ENCODE data around the gene MRPS7.
A peak's percentile ranks its signal among the peaks of the same experiment; 100 is the strongest.
"Not testable (repeated sequence)": the region's sequence is repeated elsewhere in the genome, so short reads cannot be mapped to it uniquely, and the experiment has no call there.

Gene MRPS7

GRCh38 chr17:75288770-75289114, 27.1 kb downstream of the MRPS7 start:
- Histone ChIP-seq H3K27me3 (ENCODE audit: insufficient read depth, low read length) (no peaks in the 10 kb centered on the region), H3K27ac (ENCODE audit: low read depth, low read length, poor library complexity, severe bottlenecking) (peak overlapping the region; percentile 73), H3K4me3 (ENCODE audit: low read depth, low read length, poor library complexity, severe bottlenecking) (peak overlapping the region; percentile 71)

DNA sequence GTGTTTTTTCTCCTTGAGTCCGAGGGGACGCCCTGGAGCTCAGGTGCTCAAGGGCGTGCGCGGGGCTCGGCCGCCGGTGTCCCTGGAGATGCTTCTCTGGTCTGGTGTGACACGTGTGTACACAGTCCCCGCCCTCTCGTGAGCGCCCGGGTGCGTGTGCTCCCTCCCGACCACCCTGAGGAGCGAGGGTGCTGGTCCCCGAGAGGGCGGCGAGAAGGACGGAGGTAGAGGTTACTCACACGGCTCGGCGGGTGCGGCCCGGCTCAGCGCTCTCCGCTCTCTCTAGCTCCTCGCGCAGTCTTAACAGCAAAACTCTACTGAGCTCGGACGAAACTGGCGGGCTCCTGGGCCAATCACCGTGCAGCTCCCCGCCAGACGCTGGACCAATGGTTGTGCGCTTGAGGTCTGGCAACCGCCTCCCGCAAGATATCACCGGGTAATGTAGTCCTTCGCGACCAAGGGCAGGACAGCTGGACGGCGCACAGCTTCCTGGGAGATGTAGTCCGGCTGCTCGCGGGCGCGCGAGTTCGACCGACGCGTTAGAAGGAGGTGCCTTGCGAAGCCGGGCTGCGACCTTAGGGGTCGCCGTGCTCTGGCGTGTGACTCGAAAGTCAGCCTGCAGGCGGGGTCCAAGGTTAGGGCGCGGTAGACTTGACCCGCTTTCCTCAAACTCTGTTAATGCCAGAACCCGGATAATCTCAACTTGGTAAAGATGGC, 27.6 kb downstream of the MRPS7 start, which contains the start of gene SLC25A19:
TSS of gene SLC25A19 (minus strand) at position 319 of the 717 bp plus-strand sequence. CDS start 2,669 bp downstream, outside the sequence.
- H3K9ac ChIP-seq (ENCODE audit: low read length), result peak within 1 kb of the TSS; percentile 69
- peak within 1 kb of the TSS; percentile 83 for H3K27ac ChIP-seq (ENCODE audit: low read depth, low read length, poor library complexity, severe bottlenecking)
- H3K9me2 ChIP-seq (ENCODE audit: low read depth, low read length), result no peaks in the 10 kb centered on the region
- peaks cover 9% of the 10 kb centered on the region for H3K79me2 ChIP-seq (ENCODE audit: insufficient read depth, low read length)
- H3K4me2 ChIP-seq (ENCODE audit: low read length), result peak within 1 kb of the TSS; percentile 63
- H3F3A ChIP-seq (ENCODE audit: insufficient read depth, low read length), result peaks cover 4% of the 10 kb centered on the region; the same call in 1 of the 2 replicates
- peaks cover 31% of the 10 kb centered on the region for H3K36me3 ChIP-seq (ENCODE audit: insufficient read depth, low read length)
- no peaks in the 10 kb centered on the region for H3K9me3 ChIP-seq (ENCODE audit: low read length)
- H4K20me1 ChIP-seq (ENCODE audit: insufficient read depth, low read length), result no peaks in the 10 kb centered on the region
- H3K27me3 ChIP-seq (ENCODE audit: insufficient read depth, low read length), result no peaks in the 10 kb centered on the region
- peaks cover 26% of the 10 kb centered on the region for H3K4me1 ChIP-seq (ENCODE audit: insufficient read depth, low read length, severe bottlenecking)
- TF ChIP-seq, protein P1, sequence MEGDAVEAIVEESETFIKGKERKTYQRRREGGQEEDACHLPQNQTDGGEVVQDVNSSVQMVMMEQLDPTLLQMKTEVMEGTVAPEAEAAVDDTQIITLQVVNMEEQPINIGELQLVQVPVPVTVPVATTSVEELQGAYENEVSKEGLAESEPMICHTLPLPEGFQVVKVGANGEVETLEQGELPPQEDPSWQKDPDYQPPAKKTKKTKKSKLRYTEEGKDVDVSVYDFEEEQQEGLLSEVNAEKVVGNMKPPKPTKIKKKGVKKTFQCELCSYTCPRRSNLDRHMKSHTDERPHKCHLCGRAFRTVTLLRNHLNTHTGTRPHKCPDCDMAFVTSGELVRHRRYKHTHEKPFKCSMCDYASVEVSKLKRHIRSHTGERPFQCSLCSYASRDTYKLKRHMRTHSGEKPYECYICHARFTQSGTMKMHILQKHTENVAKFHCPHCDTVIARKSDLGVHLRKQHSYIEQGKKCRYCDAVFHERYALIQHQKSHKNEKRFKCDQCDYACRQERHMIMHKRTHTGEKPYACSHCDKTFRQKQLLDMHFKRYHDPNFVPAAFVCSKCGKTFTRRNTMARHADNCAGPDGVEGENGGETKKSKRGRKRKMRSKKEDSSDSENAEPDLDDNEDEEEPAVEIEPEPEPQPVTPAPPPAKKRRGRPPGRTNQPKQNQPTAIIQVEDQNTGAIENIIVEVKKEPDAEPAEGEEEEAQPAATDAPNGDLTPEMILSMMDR (IDR thresholded peaks at IDR 0.05; ENCODE audit: low read length), result peak; percentile 29
- TF ChIP-seq EZH2 (IDR thresholded peaks at IDR 0.05; ENCODE audit: borderline replicate concordance, low read length), result no peak
- no peak within 1 kb of the TSS for H2AFZ ChIP-seq (ENCODE audit: low read length)
- H3K4me3 ChIP-seq (ENCODE audit: low read depth, low read length, poor library complexity, severe bottlenecking), result peak within 1 kb of the TSS; percentile 71

More at GRCh38 chr17:75288770-75289114, 27.1 kb downstream of the MRPS7 start:
- no peaks in the 10 kb centered on the region for H4K20me1 ChIP-seq (ENCODE audit: insufficient read depth, low read length)
- H3K9me3 ChIP-seq (ENCODE audit: low read length), result no peaks in the 10 kb centered on the region
- H3K9ac ChIP-seq (ENCODE audit: low read length), result peak overlapping the region; percentile 69
- no peaks in the 10 kb centered on the region for H3F3A ChIP-seq (ENCODE audit: insufficient read depth, low read length)
- H2AFZ ChIP-seq (ENCODE audit: low read length), result no peak overlapping the region
- peaks cover 35% of the 10 kb centered on the region for H3K36me3 ChIP-seq (ENCODE audit: insufficient read depth, low read length)
- H3K9me2 ChIP-seq (ENCODE audit: low read depth, low read length), result no peaks in the 10 kb centered on the region
- H3K4me1 ChIP-seq (ENCODE audit: insufficient read depth, low read length, severe bottlenecking), result peaks cover 26% of the 10 kb centered on the region
- peaks cover 9% of the 10 kb centered on the region for H3K79me2 ChIP-seq (ENCODE audit: insufficient read depth, low read length)
- TF ChIP-seq, protein P1 (IDR thresholded peaks at IDR 0.05; ENCODE audit: low read length), result no peak
- TF ChIP-seq EZH2 (IDR thresholded peaks at IDR 0.05; ENCODE audit: borderline replicate concordance, low read length), result no peak
- peak overlapping the region; percentile 63 for H3K4me2 ChIP-seq (ENCODE audit: low read length)

DNA sequence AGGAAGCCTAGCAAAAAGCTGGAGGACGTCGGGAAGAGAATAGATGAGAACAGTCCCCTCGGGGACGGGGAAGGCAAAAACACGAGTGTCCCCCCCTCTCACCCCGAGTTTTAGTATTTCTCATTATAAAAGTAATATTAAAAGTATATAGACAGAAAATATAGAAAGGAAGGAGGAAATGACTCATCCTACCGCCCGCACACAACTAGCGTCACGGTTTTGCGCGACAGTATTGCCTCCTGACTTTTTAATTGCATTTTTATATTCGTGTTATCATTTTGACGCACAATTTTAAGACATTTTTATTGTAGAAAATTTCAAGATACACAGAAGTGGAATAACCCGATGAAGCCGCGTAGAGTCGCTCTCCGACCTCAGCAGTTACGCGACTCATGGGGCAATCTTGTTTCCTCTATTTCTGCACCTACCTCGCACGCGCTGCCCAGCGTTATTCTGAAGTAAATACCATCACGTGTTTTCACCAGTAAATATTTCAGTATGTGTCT, 28.2 kb downstream of the MRPS7 start:
- H4K20me1 ChIP-seq (ENCODE audit: insufficient read depth, low read length), result no peaks in the 10 kb centered on the region
- H3K4me1 ChIP-seq (ENCODE audit: insufficient read depth, low read length, severe bottlenecking), result peaks cover 26% of the 10 kb centered on the region
- peaks cover 9% of the 10 kb centered on the region for H3K79me2 ChIP-seq (ENCODE audit: insufficient read depth, low read length)
- H3K9me3 ChIP-seq (ENCODE audit: low read length), result no peaks in the 10 kb centered on the region
- TF ChIP-seq, protein P1 (IDR thresholded peaks at IDR 0.05; ENCODE audit: low read length), result peak; percentile 51
- TF ChIP-seq EZH2 (IDR thresholded peaks at IDR 0.05; ENCODE audit: borderline replicate concordance, low read length), result no peak
- peaks cover 25% of the 10 kb centered on the region for H3K36me3 ChIP-seq (ENCODE audit: insufficient read depth, low read length)
- peak overlapping the region; percentile 61 for H3K4me2 ChIP-seq (ENCODE audit: low read length)
- H2AFZ ChIP-seq (ENCODE audit: low read length), result no peak overlapping the region
- peak overlapping the region; percentile 58 for H3K9ac ChIP-seq (ENCODE audit: low read length)
- peak overlapping the region; percentile 71 for H3K4me3 ChIP-seq (ENCODE audit: low read depth, low read length, poor library complexity, severe bottlenecking)
- H3K27me3 ChIP-seq (ENCODE audit: insufficient read depth, low read length), result no peaks in the 10 kb centered on the region
- H3K9me2 ChIP-seq (ENCODE audit: low read depth, low read length), result no peaks in the 10 kb centered on the region
- peaks cover 5% of the 10 kb centered on the region; the same call in 1 of the 2 replicates for H3F3A ChIP-seq (ENCODE audit: insufficient read depth, low read length)
- H3K27ac ChIP-seq (ENCODE audit: low read depth, low read length, poor library complexity, severe bottlenecking), result peak overlapping the region; percentile 83

DNA sequence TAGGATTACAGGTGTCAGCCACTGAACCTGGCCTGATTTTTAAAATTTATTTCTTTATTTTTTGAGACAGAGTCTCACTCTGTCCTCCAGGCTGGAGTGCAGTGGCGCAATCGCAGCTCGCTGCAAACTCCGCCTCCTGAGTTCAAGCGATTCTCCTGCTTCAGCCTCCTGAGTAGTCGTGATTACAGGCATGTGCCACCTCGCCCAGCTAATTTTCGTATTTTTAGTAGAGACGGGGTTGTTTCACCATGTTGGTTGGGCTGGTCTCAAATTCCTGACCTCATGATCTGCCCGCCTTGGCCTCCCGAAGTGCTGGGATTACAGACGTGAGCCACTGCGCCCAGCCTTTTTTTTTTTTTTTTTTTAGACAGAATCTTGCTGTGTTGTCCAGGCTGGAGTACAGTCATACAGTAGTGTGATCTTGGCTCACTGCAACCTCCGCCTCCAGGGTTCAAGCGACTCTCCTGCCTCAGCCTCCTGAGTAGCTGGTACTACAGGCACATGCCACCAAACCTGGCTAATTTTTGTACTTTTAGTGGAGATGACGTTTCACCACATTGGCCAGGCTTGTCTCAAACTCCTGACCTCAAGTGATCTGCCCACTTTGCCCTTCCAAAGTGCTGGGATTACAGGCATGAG, 31.2 kb downstream of the MRPS7 start:
- not testable (repeated sequence) for H3K36me3 ChIP-seq (ENCODE audit: insufficient read depth, low read length); H3K9ac ChIP-seq (ENCODE audit: low read length); H3K27me3 ChIP-seq (ENCODE audit: insufficient read depth, low read length); H3K4me3 ChIP-seq (ENCODE audit: low read depth, low read length, poor library complexity, severe bottlenecking); H4K20me1 ChIP-seq (ENCODE audit: insufficient read depth, low read length); H3K79me2 ChIP-seq (ENCODE audit: insufficient read depth, low read length); H3K9me3 ChIP-seq (ENCODE audit: low read length); H3K4me2 ChIP-seq (ENCODE audit: low read length); H3K9me2 ChIP-seq (ENCODE audit: low read depth, low read length); H2AFZ ChIP-seq (ENCODE audit: low read length)
- Histone ChIP-seq H3K27ac (ENCODE audit: low read depth, low read length, poor library complexity, severe bottlenecking) (peak overlapping the region; percentile 35), H3F3A (ENCODE audit: insufficient read depth, low read length) (peaks cover 14% of the 10 kb centered on the region), H3K4me1 (ENCODE audit: insufficient read depth, low read length, severe bottlenecking) (peaks cover 47% of the 10 kb centered on the region)

All from OCI-LY1 (cell line).